HEK293T (cell line): ENCODE data around the gene BAIAP2.

Experiments
- ARNT ChIP-seq: fragments of 450-650 bp; IDR thresholded peaks from 2 replicates; pipeline ENCODE4 v1.6.1; 2017; ENCODE audit warnings: mild to moderate bottlenecking
- CTBP1 ChIP-seq: fragments of 450-650 bp; IDR thresholded peaks from 2 replicates; pipeline ENCODE4 v1.6.1; 2016; ENCODE audit warnings: borderline replicate concordance
- ELF4 ChIP-seq: fragments of 450-650 bp; IDR thresholded peaks from 2 replicates; pipeline ENCODE4 v1.6.1; 2017; ENCODE audit warnings: antibody characterized with exemption
- FOXK2 ChIP-seq: fragments of 450-650 bp; IDR thresholded peaks from 2 replicates; pipeline ENCODE4 v1.6.1; 2016; ENCODE audit warnings: mild to moderate bottlenecking
- FOXM1 ChIP-seq: fragments of 450-650 bp; IDR thresholded peaks from 2 replicates; pipeline ENCODE4 v1.6.1; 2017; ENCODE audit warnings: mild to moderate bottlenecking, borderline replicate concordance
- L3MBTL2 ChIP-seq: fragments of 450-650 bp; conservative IDR thresholded peaks from 2 replicates; pipeline ENCODE4 v1.6.1; 2016; ENCODE audit warnings: mild to moderate bottlenecking
- SP1 ChIP-seq: fragments of 450-650 bp; IDR thresholded peaks from 2 replicates; pipeline ENCODE4 v1.6.1; 2017
- TARDBP ChIP-seq: fragments of 450-650 bp; IDR thresholded peaks from 2 replicates; pipeline ENCODE4 v1.6.1; 2016
- ZNF384 ChIP-seq: fragments of 450-650 bp; IDR thresholded peaks from 2 replicates; pipeline ENCODE4 v1.6.1; 2016

- TF ChIP-seq TARDBP, result no peak
- TF ChIP-seq FOXM1, result no peak
- TF ChIP-seq ZNF384, result no peak
- no peak for TF ChIP-seq SP1
- no peak for TF ChIP-seq ELF4
- no peak for TF ChIP-seq ARNT
- no peak for TF ChIP-seq CTBP1
- TF ChIP-seq L3MBTL2, result no peak
- TF ChIP-seq FOXK2, result no peak
These were observed 47.0 kb upstream of the BAIAP2 start for GRCh38 chr17:80987941-80988461.
